G401 (cell line): ENCODE measurements around the gene NMNAT2. TPM values are rescaled to one million over a fixed set of nuclear protein-coding genes. Genes with fewer than 3 reads are reported as not detected.
A peak's percentile ranks its signal among the peaks of the same experiment; 100 is the strongest.
"Not testable (repeated sequence)": the region's sequence is repeated elsewhere in the genome, so short reads cannot be mapped to it uniquely, and the experiment has no call there.

ENCODE experiments used
- DNase-seq: peaks from one replicate; pipeline ENCODE4 v3.0.0-alpha.2; 2015; ENCODE audit warnings: low spot score
- in situ Hi-C: cut with HindIII; loops from 2 replicates; pipeline ENCODE4 v1.10.0; 2016; ENCODE audit warnings: low sequenced_read_pairs, mixed read lengths
- total RNA-seq: library from RNA; depleted of rRNA; stranded (reverse); fragments of >200 nt; shearing (Covaris generic); gene quantifications from 2 replicates; pipeline ENCODE4 v1.2.3, GENCODE V29; 2014

The NMNAT2 gene
- total RNA-seq, 1 experiment from 2014 or later, result 0.27 TPM

DNA sequence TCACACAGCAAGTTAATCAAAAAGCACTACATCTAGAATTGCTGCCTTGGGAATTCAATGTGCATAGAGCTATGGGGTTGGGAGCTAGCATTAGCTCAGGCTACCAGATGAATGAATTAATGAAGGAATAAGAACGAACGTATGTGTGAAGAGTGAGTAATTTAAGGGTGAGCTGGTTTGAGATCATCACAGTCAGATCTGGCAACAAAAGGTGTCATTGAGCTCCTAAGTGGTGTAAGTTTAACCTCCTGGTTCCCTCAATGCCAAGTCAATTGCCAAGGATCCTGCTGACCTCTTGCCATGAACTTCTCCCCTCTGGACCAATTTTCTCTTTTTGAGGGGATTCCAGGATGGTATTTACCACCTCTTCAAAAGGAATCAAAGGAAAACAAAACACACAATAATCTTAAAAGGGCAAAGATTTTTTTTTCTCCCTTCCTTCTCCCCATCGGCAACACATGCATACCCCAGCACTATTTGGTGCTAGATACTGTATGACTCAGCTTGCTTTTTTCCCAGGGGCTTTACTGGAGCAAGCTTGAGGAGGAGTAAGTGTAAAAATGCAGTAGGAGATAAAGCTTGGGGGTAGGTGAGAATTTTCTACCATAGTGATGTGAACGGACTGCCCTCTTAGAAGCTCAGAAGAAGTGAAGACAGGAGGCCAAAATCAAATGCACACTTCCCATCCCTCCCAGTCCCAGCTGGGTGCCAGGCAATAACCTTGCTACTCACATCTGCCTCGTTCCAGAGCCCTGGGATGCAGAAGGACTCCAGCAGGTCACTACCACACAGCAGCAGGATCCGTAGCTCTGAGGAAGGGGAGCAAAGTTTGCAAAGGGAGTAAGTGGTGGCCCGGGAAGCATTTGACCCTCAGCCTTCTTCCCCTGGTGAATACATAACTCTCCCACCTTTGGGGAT, 140.1 kb downstream of the NMNAT2 start:
- in situ Hi-C loops, result no loop called here

DNA sequence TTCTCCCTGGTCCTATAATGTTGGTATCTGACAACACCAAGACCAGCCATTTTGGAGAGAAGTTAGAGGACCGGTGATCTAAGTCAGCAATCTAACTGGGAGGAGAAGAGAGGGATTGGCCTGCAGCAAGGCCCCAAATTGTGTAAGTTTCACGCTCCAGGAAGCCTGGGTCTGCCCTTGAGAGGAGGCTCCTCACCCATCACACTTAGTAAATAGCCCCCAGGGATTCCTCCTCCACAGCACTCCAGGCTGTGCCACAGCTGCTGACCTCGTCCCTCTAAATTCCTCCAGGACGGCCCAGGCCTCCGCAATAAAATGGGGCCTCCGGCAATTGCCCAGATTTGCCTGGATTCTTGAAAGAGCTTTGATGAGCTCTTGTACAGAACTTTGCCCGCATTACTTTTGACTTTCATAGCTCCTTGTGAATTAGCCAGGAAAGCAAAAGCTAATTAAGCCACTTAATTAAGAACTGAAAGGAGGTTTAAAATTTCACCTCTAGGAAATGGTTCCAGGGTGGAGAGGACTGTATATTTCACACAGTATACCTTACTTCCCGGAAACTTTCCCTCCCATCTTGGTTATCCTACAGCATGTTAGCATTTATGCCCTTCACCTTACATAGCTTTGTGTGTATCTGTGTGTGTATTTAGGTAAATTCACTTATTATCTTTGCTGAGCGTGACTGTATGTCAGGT, 141.6 kb downstream of the NMNAT2 start:
- in situ Hi-C loops, result no loop called here

More for the DNA sequence above, 140.1 kb downstream of the NMNAT2 start:
- DNase-seq, result no peak

DNA sequence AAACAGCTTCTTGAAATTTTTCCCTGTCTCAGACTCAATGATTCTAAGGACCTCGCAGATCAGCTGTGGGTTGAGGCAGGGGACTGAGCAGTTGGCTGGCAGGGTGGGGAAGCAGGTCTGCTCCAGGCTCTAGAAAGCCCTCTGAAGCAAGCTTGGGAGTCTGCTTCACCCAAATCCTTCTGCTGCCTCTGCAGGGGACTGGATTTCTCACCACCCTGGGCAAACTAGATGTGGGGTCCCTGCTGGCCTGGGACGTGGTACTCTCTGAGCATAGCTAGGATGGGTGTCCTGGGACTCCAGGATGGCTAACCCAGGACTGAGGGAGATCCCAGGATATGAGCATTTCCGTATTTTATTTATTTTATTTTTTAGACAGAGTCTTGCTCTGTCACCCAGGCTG, 142.9 kb downstream of the NMNAT2 start:
- in situ Hi-C loops, result no loop called here
- no peak for DNase-seq

More for the DNA sequence above, 141.6 kb downstream of the NMNAT2 start:
- no peak for DNase-seq

DNA sequence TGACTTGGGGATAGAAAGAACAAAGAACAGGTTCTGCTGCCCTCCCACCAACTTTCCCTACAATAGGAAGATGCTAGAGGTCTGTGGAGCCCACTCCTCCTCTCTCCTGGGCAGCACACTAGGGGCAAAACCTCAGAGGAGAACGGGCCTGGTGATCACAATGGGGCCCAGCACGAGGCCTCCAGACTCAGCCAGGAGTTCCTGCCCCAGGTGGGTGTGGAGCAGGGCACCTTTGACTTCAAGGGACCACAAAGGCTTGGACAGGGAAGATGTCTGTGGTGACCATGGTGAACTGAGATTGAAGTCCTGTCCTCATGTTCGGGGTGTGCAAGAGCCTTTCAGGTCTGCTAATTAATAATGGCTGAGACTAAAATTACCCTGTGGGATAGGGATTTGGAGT, 143.3 kb downstream of the NMNAT2 start:
- DNase-seq, result no peak
- in situ Hi-C loops, result no loop called here

DNA sequence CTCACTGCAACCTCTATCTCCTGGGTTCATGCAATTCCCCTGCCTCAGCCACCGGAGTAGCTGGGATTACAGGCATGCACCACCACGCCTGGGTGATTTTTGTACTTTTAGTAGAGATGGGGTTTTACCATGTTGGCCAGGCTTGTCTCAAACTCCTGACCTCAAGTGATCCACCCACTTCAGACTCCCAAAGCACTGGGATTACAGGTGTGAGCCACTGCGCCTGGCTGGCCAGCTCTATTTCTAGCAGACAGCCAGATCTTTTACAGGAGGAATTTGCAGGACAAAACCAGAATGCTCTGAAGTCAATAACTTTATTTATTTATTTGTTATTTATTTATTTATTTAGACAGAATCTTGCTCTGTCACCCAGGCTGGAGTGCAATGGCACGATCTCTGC, 144.2 kb downstream of the NMNAT2 start:
- in situ Hi-C loops, DNase-seq: not testable (repeated sequence)

DNA sequence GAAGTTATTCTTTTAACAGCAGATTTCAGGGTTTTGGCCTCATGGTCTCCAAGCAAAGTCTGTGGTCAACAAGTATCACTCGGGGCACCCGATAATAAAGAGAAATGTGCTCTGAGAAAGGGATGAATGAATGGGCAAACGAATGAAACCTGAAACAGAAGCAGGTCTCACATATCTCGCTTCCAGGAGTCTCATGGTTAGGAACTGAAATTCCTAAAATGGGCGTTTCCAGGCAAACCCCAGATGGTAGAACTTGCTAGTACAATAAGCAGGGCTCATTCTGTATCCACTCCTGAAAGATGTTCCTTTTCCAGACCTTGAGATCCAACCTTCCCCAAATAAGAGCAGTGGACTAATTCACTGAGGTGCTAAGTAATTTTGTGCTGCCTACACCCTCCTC, 144.9 kb downstream of the NMNAT2 start:
- in situ Hi-C loops, result no loop called here
- no peak for DNase-seq

DNA sequence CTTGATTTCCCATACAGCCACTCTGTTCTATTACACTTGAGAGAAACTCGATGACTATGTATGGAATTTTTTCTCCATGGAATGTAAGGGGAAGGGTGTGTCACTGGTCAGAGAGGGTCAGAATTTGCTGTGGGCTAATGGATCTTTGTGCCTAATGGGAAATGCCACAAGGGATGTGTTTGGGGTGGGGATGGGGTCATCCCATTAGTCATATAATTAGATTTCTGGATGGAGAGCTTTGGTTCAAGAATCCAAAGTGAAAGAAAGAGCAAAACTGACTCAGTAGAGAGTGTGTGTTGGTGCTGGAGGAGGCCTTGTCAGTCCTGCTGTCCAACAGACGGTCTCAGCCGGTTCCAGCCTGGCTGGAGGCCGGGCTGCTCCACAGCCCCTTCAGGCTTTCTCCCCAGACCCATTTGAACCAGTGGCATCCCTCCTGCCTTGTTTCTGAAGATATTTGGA, 145.8 kb downstream of the NMNAT2 start:
- no peak for DNase-seq
- in situ Hi-C loops, result no loop called here

DNA sequence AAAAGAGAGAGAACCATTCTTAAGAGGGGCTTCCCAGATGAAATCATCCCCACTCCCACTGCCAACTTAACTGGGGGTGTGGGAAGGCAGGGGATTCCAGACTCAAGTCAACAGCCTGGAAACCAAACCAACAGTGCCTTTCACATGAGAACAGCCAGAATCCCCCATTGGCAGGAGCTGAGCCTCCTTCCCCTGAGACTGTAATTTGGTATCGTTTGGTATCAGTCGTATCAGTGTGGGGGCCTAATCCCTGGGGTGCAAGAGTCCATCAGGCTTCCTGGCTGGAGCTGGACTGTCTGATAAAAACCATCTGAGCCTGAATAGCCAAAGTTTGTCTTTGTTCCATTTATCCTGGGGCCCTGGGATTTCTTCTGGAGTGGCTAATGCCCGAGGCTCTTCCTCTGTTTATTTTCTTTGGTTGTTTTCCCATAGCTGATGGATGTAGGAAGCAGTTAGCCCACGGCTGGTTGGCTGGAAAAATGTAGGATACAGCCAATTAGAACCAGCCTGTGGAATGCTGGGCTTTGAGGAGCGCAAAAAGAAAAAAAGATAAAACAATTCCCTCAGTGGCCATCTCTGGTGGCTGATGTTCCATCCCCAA, 147.5 kb downstream of the NMNAT2 start:
- in situ Hi-C loops, result no loop called here
- DNase-seq, result no peak

DNA sequence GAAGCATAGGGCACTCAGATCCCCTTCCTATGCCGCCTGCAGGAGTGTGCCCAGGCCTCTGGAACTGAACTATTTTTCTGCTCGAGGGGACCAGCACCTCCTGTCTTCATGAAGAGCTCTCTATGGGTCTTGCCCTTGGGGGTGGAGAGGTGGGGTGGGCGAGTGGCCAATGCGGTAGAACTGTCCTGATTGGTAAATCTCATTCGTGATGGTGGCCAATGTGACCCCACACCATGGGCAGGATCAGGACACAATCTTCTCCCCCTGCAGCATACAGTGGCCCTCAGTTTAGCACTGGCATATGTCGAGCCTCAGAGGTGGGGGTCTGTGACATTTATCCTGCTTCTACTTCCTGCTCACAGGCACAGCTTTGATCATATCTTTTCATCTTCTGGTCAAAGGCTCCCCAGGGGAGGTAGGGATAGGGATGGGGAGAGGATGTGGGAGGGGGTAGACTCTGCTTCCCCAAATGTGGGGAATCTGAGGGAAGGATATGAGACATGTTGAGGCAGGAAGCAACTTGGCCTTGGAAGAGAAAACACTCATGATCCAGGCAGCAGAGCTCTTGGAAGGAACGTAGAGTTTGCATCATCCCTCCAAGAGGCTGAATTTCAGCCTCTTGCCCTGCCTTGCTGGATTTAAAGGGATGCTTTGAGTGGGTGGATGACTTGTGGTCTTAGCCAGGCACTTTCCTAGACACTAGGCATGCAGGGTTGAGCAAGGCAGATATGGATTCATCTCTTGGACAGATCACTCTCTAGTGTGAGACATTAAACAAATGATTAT, 150.3 kb downstream of the NMNAT2 start:
- no peak for DNase-seq
- in situ Hi-C loops, result no loop called here

DNA sequence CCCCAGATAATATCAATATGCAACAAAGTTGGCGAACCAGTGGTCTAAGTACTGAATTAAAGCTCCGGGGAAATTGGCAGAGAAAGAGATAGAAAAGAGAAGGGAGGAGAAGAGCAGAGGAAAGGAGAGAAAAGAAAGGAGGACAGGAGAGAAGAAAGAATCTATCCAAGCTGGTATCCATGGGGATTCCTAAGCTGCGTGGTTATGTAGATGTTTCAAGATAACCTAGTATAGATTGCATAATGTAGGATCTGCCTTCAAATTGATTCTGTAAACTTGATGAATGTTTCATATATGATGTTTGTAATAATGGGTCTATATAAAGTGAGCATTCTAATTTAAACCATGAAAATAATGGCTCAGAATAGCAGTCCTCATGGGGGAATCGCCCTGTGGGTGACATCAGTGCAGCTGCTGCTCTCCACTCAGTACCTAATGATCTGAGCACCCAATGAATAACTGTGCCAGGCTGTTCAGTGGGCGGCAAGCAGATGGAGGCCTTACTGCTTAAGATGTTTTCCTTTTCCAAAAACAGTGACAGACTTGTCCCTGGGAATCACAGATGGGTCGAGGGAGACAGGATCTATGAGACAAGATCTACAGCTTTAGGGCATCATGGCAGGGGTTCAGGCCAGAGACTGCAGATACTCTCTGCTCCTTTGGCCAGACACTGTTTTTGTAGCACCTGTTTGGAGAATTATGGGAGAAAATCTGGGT, 154.1 kb downstream of the NMNAT2 start:
- in situ Hi-C loops, result no loop called here
- no peak for DNase-seq

DNA sequence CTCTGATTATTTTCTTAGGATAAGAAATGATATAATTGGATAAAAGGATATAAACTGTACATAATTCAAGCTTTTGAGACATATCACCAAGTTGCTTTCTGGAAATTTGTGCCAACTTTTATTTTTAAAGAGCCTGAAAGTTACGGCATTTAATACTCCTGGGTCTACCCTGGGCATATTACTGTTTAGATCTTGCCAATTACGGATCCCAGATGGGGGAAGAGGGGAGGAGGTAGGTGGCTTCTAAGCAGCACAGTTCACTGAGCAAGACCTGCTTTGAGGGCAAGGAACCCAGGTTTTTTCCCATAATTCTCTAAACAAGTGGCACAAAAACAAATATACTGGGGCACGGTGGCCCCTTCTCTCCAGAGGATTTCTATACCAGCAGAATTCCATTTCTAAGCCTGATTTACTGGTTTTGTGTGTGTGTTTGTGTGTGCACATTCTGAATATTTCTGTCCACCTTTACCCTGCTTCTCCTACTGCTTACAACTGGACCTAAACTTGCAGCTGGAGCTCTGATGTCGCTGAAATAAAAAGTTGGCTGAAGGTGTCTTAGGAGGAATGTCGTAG, 155.5 kb downstream of the NMNAT2 start:
- DNase-seq, result no peak
- in situ Hi-C loops, result no loop called here

DNA sequence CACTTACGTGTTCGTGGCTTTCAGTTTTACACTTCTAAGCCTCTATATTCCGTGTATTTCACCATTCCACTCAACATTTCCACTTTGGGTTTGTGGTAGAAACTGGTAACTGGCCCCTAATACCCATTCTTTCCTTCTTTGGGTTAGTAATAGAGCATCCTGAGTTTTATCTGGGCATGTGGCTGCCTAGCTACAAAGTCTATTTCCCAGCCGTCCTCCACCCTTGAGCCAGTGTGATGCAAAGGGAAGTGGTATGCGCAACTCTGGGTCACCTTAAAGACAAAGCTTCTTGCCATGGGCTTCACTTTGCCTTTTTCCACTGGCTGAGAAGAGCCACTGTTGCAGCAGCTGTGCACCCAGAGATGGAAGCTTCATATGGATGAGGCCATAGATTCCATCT, 158.3 kb downstream of the NMNAT2 start:
- DNase-seq, result no peak
- in situ Hi-C loops, result no loop called here

DNA sequence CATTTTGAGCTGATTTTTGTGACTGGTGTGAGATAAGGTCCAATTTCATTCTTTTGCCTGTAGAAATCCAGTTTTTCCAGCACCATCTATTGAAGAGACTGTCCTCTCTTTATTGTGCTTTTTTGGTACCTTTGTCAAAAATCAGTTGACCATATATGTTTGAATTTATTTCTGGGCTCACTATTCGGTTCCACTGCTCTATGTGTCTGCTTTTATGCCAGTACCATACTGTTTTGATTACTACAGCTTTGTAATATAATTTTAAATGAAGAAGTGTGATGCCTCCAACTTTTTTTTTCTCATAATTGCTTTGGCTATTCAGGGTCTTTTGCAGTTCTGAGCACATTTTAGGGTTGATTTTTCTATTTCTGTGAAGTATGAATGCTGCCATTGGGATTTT, 163.1 kb downstream of the NMNAT2 start:
- DNase-seq, result no peak
- in situ Hi-C loops, result no loop called here

DNA sequence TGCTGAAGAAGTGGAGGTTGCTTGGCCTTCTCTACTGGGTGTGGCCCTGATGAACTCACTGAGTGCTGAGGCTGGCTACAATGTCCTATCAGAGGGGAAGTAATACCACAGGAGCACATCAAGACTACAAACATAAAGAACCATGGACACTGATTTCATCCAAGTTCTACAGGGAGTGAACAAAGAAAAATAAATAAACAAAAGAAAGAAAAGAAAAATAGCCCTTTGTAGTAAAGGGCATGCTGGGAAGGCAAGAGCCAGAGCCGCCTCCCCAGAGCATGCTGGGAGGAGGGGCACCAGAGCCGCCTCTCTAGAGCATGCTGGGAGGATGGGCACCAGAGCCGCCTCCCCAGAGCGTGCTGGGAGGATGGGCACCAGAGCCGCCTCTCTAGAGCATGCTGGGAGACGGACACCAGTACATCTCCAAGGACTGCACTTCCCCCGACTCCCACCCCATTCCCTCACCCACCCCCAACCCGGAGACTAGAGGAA, 166.2 kb downstream of the NMNAT2 start:
- DNase-seq, result no peak
- in situ Hi-C loops, result no loop called here

DNA sequence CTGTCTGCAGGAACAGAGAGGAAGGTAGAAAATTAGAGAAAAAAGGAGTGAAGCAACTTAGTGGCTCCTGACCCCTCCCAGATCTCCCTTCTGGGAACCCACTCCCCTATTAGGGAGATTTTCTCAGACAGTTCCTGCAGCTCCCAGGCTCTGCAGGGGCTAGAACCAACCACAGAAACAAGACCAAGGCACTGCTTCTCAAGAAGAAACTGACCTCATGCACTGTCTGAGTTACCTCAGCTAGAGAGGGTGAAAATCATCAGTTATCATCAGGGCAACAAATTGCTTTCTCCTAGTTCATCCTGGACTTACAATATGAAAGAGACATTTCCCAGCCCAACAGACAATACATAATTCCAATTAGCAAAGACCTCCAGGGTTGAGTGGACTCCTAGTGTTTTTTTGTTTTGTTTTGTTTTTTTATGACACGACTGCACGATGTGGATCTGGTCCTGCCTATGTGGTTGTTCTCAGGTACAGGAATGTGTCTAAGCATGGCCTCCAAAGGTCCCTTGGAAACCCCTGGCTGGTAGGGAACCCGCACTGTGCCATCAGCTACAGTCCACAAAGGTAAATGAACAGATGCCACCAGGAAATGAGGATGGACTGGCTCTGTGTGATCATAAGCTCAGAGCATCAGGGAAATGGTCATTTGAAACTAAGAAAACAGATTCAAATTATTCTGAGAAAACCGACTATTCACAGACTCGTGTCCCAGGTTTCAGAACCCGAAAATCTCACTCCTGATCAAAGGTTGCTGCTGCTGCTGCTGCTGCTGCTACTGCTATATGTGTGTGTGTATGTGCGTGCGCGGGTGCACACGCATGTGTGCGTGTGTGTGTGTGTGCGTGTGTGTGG, 166.8 kb downstream of the NMNAT2 start:
- in situ Hi-C loops, result no loop called here

DNA sequence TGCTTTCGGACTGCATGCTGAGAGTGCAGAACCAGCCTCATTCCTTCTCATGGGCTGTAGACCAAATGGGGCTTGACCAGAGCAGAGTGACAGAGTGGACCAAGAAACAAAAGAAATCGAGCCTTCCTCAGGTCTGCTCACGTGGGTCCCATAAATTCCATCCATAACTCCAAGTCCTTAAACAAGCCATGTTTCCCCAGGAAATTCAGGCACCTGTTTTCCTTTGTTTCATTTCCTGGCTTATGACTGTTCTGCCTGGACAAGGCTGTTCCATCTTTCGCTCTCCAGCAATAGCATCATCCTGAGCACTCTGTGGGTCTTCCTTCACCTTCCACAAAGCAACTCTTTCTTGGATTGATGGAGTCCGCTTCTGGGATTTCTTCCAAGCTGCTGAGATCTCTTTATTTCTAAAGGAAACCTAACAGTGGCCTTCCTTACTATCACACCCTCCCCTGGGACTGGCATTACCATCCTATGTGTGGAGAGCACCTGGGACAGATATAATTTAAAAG, 168.2 kb downstream of the NMNAT2 start:
- DNase-seq, result no peak
- in situ Hi-C loops, result no loop called here

More for the DNA sequence above, 166.8 kb downstream of the NMNAT2 start:
- DNase-seq, result peak; percentile 52
